GM19397 (cell line): Measurements from ENCODE around the gene ADGRG2.

Experiments
- ATAC-seq: cut with Tn5 transposase; IDR thresholded peaks from one replicate; pipeline ENCODE4 v1.9.1; 2021; ENCODE audit warnings: mild to moderate bottlenecking, moderate library complexity; ENCODE audit not compliant: unreplicated experiment

Gene ADGRG2

GRCh38 chrX:18956303-18957032 lies 165.8 kb downstream of the ADGRG2 start:
- no peak for ATAC-seq

GRCh38 chrX:18955676-18956075 lies 166.6 kb downstream of the ADGRG2 start:
- ATAC-seq = no peak

- ATAC-seq = no peak
These were observed 171.2 kb downstream of the ADGRG2 start for GRCh38 chrX:18951032-18951431.

- ATAC-seq = no peak
These were observed 172.3 kb downstream of the ADGRG2 start for GRCh38 chrX:18949944-18950301.

GRCh38 chrX:18949291-18949943 lies 172.9 kb downstream of the ADGRG2 start:
- no peak for ATAC-seq

- ATAC-seq = no peak
These were observed 175.7 kb downstream of the ADGRG2 start for GRCh38 chrX:18946611-18947010.

- no peak for ATAC-seq
These were observed 176.1 kb downstream of the ADGRG2 start for GRCh38 chrX:18946157-18946556.

GRCh38 chrX:18945483-18945882 lies 176.8 kb downstream of the ADGRG2 start:
- ATAC-seq = no peak

- ATAC-seq = no peak
These were observed 177.8 kb downstream of the ADGRG2 start for GRCh38 chrX:18944482-18944881.

- no peak for ATAC-seq
These were observed 180.4 kb downstream of the ADGRG2 start for GRCh38 chrX:18941896-18942295.
